ENCODE data around the gene GRIN1. TPM values are rescaled to one million over a fixed set of nuclear protein-coding genes. Genes with fewer than 3 reads are reported as not detected.

Gene GRIN1
- total RNA-seq, 1 experiment from 2014 or later: 2.9 TPM

DNA sequence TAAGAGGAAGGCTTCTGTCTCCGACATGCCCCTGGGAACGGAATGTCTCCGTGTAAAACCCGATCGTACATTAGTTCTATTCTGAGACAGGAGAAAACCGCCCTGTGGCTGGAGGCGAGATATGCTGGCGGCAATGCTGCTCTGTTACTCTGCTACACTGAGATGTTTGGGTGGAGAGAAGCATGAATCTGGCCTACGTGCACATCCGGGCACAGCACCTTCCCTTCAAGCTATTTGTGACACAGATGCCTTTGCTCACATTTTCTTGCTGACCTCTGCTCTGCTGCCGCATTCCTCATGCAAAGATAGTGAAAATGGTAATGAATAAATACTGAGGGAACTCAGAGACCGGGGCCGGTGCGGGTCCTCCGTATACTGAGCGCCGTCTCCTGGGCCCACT, 22.2 kb upstream of the GRIN1 start:
- peaks cover 4% of the 10 kb centered on the region; the same call in 1 of the 2 replicates for H3K27me3 ChIP-seq (ENCODE audit: insufficient read depth, low read length)
- no peak overlapping the region for H4K91ac ChIP-seq (ENCODE audit: insufficient read length, low read depth, low read length)
- H3K36me3 Mint-ChIP-seq (ENCODE audit: insufficient read depth in 1 of 3, low read depth in 3 of 3): no peaks in the 10 kb centered on the region
- no peak overlapping the region for H3K27ac ChIP-seq (ENCODE audit: insufficient read length, low read depth, low read length)
- no peak overlapping the region for H2AFZ ChIP-seq (ENCODE audit: low read length)
- no peaks in the 10 kb centered on the region for H3K23me2 ChIP-seq (ENCODE audit: insufficient read length, low read depth, low read length, poor library complexity, severe bottlenecking)
- H3K56ac ChIP-seq (ENCODE audit: insufficient read length, low read depth, low read length): no peak overlapping the region
- no peak overlapping the region for H3K18ac ChIP-seq (ENCODE audit: insufficient read length, low read depth, low read length)
- TF ChIP-seq CTCF (conservative IDR thresholded peaks at IDR 0.05): no peak
- H3K4ac ChIP-seq (ENCODE audit: low read depth, low read length): no peak overlapping the region
- no peak overlapping the region for H4K5ac ChIP-seq (ENCODE audit: insufficient read length, low read depth, low read length)
- no peak overlapping the region for H3K27ac Mint-ChIP-seq
- no peaks in the 10 kb centered on the region for H3K9me3 ChIP-seq (ENCODE audit: control insufficient read depth, low read depth, low read length)
- WGBS (ENCODE audit: extremely low coverage, insufficient read length, low lambda C conversion rate): no CpG with 5 or more reads among the region's 17 CpGs
- peaks cover 46% of the 10 kb centered on the region for H3K27me3 Mint-ChIP-seq (ENCODE audit: low read depth)
- H2BK15ac ChIP-seq (ENCODE audit: low read depth, low read length): no peak overlapping the region
- no peak overlapping the region for H2BK20ac ChIP-seq (ENCODE audit: low read depth, low read length, poor library complexity, severe bottlenecking)
- no peaks in the 10 kb centered on the region for H4K20me1 ChIP-seq (ENCODE audit: control insufficient read depth, insufficient read depth, insufficient read length)
- no peaks in the 10 kb centered on the region for H3K4me1 ChIP-seq (ENCODE audit: insufficient read depth, low read length)
- H3K4me1 Mint-ChIP-seq: peaks cover 2% of the 10 kb centered on the region in 2 experiments; a peak in 2 of 4 replicates
- H3T11ph ChIP-seq (ENCODE audit: low read length): no peak overlapping the region
- H4K8ac ChIP-seq (replicated peaks; ENCODE audit: insufficient read length, low read depth, low read length): no peak overlapping the region
- no peak overlapping the region; a peak in 1 of 5 replicates for H3K4me3 Mint-ChIP-seq
- H2BK12ac ChIP-seq (ENCODE audit: insufficient read length, low read depth, low read length): no peak overlapping the region
- peaks cover 0 to 3% of the 10 kb centered on the region in 2 experiments; a peak in 2 of 5 replicates for H3K9me3 Mint-ChIP-seq
- H2AK5ac ChIP-seq (ENCODE audit: insufficient read length, low read length): no peak overlapping the region
- H2BK5ac ChIP-seq (ENCODE audit: insufficient read length, low read length): no peak overlapping the region
- H3K9ac ChIP-seq (ENCODE audit: extremely low read depth, insufficient read length, low read length): no peak overlapping the region
- no peak overlapping the region for H2BK120ac ChIP-seq (ENCODE audit: low read depth, low read length, poor library complexity, severe bottlenecking)
- H3K79me2 ChIP-seq (ENCODE audit: insufficient read depth, low read length): no peaks in the 10 kb centered on the region
- no peak overlapping the region for H3K23ac ChIP-seq (ENCODE audit: insufficient read length, low read depth, low read length)
- no peak for DNase-seq
- no peak overlapping the region for H3K14ac ChIP-seq (ENCODE audit: insufficient read depth, low read length)
- H3K4me2 ChIP-seq (ENCODE audit: insufficient read depth, insufficient read length, low read length): no peak overlapping the region
- H3K79me1 ChIP-seq (ENCODE audit: insufficient read depth, low read depth, low read length, poor library complexity, severe bottlenecking): no peaks in the 10 kb centered on the region

Measured in H9 (cell line).